GM12865 (cell line): Measurements from ENCODE around the gene RABGAP1L.

ENCODE experiments used
- DNase-seq: peaks from one replicate; pipeline ENCODE4 v3.0.0; 2010; ENCODE audit warnings: low read depth
- H3K4me3 ChIP-seq: 2 replicates; pipeline ENCODE4 v1.5.1; 2011; ENCODE audit warnings: mild to moderate bottlenecking, low read depth, low read length, control low read depth
- CTCF ChIP-seq: IDR thresholded peaks from 2 replicates; pipeline ENCODE4 v1.5.1; 2011; ENCODE audit warnings: low read length, control low read depth, low read depth, inconsistent platforms; ENCODE audit not compliant: insufficient read depth; ENCODE audit errors: missing control alignments

Gene RABGAP1L

GRCh38 chr1:174344162-174344561 is 184.8 kb downstream of the RABGAP1L start:
- no peak for TF ChIP-seq CTCF

GRCh38 chr1:174352117-174352516 is 192.8 kb downstream of the RABGAP1L start:
- no peak for DNase-seq
- no peak overlapping the region for H3K4me3 ChIP-seq
- no peak for TF ChIP-seq CTCF

More at GRCh38 chr1:174344162-174344561, 184.8 kb downstream of the RABGAP1L start:
- DNase-seq: no peak
- H3K4me3 ChIP-seq: no peak overlapping the region

- TF ChIP-seq CTCF: no peak
- no peak for DNase-seq
- no peak overlapping the region for H3K4me3 ChIP-seq
Observed at GRCh38 chr1:174352883-174353608, 193.7 kb downstream of the RABGAP1L start.

- no peak for TF ChIP-seq CTCF
Observed at GRCh38 chr1:174358344-174358743, 199.0 kb downstream of the RABGAP1L start.

GRCh38 chr1:174358786-174359453 is 199.6 kb downstream of the RABGAP1L start:
- no peak for TF ChIP-seq CTCF
- DNase-seq: no peak
- no peak overlapping the region for H3K4me3 ChIP-seq

More at GRCh38 chr1:174358344-174358743, 199.0 kb downstream of the RABGAP1L start:
- no peak for DNase-seq
- H3K4me3 ChIP-seq: no peak overlapping the region

- no peak overlapping the region for H3K4me3 ChIP-seq
- no peak for TF ChIP-seq CTCF
- DNase-seq: no peak
Observed at GRCh38 chr1:174359454-174359805, 200.1 kb downstream of the RABGAP1L start.
